T-helper 2 cell treated with Interferon-gamma antibody and Interleukin-4, amounts not matched to agents 5 μg/mL and 100 μg/mL, for 36 hours (primary cell): ENCODE measurements around the gene IFITM2.
"Not testable (repeated sequence)": the region's sequence is repeated elsewhere in the genome, so short reads cannot be mapped to it uniquely, and the experiment has no call there.

Source experiments
- DNase-seq: peaks from one replicate; pipeline ENCODE4 v3.0.0; 2021; ENCODE audit warnings: low spot score
- H3K27ac Mint-ChIP-seq: one replicate; pipeline ENCODE4 v1.8.0; 2021; ENCODE audit warnings: mild to moderate bottlenecking, mixed read lengths
- H3K27me3 Mint-ChIP-seq: one replicate; pipeline ENCODE4 v1.8.0; 2021; ENCODE audit warnings: low read depth, mixed read lengths
- H3K36me3 Mint-ChIP-seq: one replicate; pipeline ENCODE4 v1.8.0; 2021; ENCODE audit warnings: low read depth, mixed read lengths
- H3K4me1 Mint-ChIP-seq: one replicate; pipeline ENCODE4 v1.8.0; 2021; ENCODE audit warnings: low read depth, mixed read lengths
- H3K4me3 Mint-ChIP-seq: one replicate; pipeline ENCODE4 v1.8.0; 2022; ENCODE audit warnings: mild to moderate bottlenecking, moderate library complexity, mixed read lengths
- H3K9me3 Mint-ChIP-seq: one replicate; pipeline ENCODE4 v1.8.0; 2021; ENCODE audit warnings: mixed read lengths

IFITM2 gene

DNA sequence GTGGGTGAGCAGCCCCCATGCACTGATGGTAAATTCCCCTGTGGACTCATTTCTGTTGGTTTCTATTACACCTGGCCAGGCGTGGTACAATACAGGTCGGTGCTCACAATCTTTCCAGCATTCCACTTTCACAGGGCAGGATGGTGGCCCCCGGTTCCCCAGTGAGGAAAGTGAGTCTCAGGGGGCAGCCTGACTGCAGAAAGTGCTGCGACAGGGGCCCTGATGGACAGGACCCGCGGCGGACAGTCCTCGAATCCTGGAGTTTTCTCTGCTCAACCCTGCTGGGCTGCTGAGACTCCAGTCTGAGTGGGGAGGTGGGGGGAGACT lies 21.8 kb upstream of the IFITM2 start:
- H3K9me3 Mint-ChIP-seq = no peaks in the 10 kb centered on the region
- peaks cover 35% of the 10 kb centered on the region for H3K27me3 Mint-ChIP-seq
- peaks cover 20% of the 10 kb centered on the region for H3K36me3 Mint-ChIP-seq
- no peak for DNase-seq
- peaks cover 30% of the 10 kb centered on the region for H3K4me1 Mint-ChIP-seq
- H3K27ac Mint-ChIP-seq = no peak overlapping the region
- H3K4me3 Mint-ChIP-seq = no peak overlapping the region

DNA sequence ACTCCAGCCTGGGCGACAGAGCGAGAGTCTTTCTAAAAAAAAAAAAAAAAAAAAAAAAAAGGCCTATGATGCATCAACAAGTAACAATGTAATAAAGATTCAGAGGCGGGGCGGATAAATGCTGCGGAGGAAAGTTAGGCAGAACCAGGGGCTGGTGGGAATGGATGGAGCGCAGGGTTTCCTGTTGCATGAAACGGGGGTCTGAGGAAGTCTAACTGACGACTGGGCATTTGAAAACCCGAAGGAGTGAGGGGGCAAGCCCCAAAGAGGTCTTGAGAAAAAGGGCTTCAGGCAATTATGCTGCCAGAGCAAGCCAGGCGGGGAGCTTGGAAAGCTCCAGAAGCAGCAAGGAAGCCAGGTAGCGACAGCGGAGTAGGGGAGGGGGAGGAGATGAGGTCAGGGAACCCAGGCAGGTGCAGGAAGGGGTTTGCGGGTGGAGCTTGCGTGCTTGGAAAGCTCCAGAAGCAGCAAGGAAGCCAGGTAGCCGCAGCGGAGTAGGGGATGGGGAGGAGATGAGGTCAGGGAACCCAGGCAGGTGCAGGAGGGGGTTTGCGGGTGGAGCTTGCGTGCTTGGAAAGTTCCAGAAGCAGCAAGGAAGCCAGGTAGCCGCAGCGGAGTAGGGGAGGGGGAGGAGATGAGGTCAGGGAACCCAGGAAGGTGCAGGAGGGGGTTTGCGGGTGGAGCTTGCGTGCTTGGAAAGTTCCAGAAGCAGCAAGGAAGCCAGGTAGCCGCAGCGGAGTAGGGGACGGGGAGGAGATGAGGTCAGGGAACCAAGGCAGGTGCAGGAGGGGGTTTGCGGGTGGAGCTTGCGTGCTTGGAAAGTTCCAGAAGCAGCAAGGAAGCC lies 20.4 kb upstream of the IFITM2 start:
- H3K9me3 Mint-ChIP-seq, DNase-seq: not testable (repeated sequence)
- Mint-ChIP-seq H3K36me3 (peaks cover 18% of the 10 kb centered on the region), H3K27ac (peak overlapping the region; percentile 86), H3K4me1 (peaks cover 26% of the 10 kb centered on the region), H3K4me3 (peak overlapping the region; percentile 96), H3K27me3 (peaks cover 22% of the 10 kb centered on the region)

DNA sequence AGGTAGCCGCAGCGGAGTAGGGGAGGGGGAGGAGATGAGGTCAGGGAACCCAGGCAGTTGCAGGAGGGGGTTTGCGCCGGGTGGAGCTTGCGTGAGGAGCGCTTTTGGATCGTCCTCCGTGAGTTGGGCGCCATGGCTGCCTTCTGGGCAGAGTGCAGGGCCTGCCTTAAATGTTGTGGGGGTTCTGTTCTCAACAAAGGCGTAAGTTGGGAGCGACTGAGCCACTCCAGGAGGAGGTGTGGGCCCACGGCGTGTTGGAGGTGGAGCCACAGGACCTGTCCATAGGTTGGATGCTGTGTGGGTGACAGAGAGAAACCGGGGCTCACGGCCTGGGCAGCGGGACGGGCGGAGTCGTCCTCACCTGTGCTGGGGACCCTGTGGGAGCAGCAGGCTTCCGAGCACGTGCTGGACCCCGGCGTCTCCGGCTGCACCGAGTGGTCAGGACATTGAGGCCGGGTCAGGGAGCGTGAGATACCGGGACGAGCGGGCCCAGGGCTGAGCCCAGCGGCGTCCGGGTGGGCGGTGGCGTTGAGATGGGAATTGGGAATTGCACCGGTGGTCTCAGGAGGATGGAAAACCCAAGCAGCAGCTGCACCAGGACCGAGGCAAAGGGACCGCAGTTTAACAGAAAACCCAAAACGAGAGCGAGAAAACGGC lies 19.7 kb upstream of the IFITM2 start:
- Mint-ChIP-seq H3K27ac (peak overlapping the region; percentile 86), H3K4me1 (peaks cover 19% of the 10 kb centered on the region), H3K27me3 (peaks cover 15% of the 10 kb centered on the region), H3K4me3 (peak overlapping the region; percentile 96), H3K36me3 (peaks cover 12% of the 10 kb centered on the region), H3K9me3 (no peaks in the 10 kb centered on the region)
- DNase-seq = peak; percentile 24

DNA sequence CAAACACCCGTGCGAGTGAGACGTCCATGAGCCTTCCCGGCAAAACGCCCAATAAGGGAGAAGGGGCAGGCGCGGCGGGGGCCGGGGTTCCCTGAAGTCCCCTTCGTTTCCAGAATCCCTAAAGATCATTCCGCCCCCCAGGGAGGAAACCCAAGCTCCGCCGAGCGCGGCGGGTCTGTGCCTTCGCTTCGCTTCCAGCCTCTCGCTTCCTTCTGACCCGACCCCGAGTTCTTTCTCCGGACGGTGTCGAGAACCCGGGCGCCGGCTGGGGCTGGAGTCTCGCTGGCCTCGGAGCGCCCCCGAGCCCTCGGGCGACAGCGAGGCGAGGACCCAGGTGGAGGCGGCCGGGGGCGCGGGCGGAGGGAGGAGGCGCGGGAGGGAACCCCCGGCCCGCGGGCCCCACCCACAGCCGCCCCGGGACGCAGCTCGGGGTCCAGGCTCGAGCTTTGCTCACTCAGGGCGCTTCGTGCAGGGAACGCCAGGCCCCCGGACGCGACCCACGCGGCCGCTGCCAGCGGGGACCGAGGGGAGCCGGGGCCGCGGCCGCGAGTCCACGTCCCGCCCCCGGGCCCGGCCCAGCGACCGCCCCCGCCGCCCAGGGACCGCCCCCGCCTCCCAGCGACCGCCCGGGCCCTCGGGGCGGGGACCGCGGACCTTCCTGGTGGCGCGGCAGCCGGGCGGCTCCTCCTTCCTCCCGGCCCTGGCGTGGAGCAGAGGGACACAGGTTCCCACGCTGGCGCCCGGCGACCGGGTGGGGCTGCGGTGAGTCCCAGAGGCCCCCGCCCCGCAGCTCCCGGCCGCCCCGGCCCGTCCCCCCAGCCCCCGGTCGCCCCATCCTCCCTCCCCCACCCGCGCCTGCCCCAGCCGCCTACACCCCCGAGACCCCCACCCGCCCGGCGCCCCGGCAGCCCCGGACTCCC lies 18.9 kb upstream of the IFITM2 start, which contains the start of gene PGGHG:
PGGHG (plus strand) TSS at position 649 of the 920 bp plus-strand sequence. CDS start 691 bp downstream, outside the sequence.
- H3K9me3 Mint-ChIP-seq = no peaks in the 10 kb centered on the region
- peaks cover 8% of the 10 kb centered on the region for H3K36me3 Mint-ChIP-seq
- H3K27me3 Mint-ChIP-seq = peaks cover 10% of the 10 kb centered on the region
- H3K27ac Mint-ChIP-seq = peak within 1 kb of the TSS; percentile 86
- peak; percentile 56 for DNase-seq
- peaks cover 16% of the 10 kb centered on the region for H3K4me1 Mint-ChIP-seq
- H3K4me3 Mint-ChIP-seq = peak within 1 kb of the TSS; percentile 96

- H3K4me3 Mint-ChIP-seq = peak overlapping the region; percentile 65
- peak overlapping the region; percentile 45 for H3K27ac Mint-ChIP-seq
- H3K27me3 Mint-ChIP-seq = peaks cover 10% of the 10 kb centered on the region
- H3K9me3 Mint-ChIP-seq = no peaks in the 10 kb centered on the region
- H3K36me3 Mint-ChIP-seq = peaks cover 8% of the 10 kb centered on the region
- H3K4me1 Mint-ChIP-seq = peaks cover 16% of the 10 kb centered on the region
- DNase-seq = no peak
These were observed 18.3 kb upstream of the IFITM2 start for GRCh38 chr11:289398-289711.

DNA sequence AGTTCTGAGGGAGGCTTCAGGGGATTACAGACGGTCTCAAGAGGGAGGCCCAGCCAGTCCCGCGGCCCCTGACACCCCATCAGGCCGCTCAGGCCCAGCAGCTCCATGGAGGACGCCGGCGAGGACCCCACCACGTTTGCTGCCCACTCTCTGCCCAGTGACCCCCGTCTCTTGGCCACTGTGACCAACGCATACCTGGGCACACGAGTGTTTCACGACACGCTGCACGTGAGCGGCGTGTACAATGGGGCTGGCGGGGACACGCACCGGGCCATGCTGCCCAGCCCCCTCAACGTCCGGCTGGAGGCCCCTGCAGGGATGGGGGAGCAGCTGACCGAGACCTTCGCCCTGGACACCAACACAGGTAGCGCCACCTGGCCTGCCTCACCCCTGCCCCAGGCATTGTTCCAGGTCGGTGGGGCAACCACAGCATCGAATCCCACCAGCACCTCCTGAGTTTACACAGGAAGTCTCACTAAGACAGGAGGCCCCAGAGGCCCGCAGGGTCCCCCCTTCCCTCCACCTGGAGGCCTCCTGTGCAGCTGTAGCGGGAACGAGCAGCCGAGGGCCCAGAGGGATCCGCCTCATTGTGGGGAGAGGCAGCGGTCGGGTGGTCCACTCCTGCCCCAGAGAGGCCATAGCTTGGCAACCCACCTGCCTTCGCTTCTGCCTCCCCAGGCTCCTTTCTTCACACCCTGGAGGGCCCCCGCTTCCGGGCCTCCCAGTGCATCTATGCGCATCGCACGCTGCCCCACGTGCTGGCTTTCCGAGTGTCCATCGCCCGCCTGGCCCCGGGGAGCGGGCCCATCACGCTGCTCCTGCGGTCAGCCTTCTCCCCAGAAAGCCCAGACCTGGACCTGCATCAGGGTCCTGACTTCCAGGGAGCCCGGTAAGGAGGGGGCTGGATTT lies 17.6 kb upstream of the IFITM2 start:
- H3K27ac Mint-ChIP-seq = peak overlapping the region; percentile 55
- peak overlapping the region; percentile 65 for H3K4me3 Mint-ChIP-seq
- peaks cover 10% of the 10 kb centered on the region for H3K27me3 Mint-ChIP-seq
- no peak for DNase-seq
- H3K4me1 Mint-ChIP-seq = peaks cover 16% of the 10 kb centered on the region
- H3K9me3 Mint-ChIP-seq = no peaks in the 10 kb centered on the region
- peaks cover 8% of the 10 kb centered on the region for H3K36me3 Mint-ChIP-seq

- Mint-ChIP-seq H3K36me3 (peaks cover 8% of the 10 kb centered on the region), H3K27ac (peak overlapping the region; percentile 62), H3K4me1 (peaks cover 14% of the 10 kb centered on the region), H3K9me3 (no peaks in the 10 kb centered on the region), H3K27me3 (peaks cover 10% of the 10 kb centered on the region), H3K4me3 (peak overlapping the region; percentile 65)
- no peak for DNase-seq
These were observed 16.9 kb upstream of the IFITM2 start for GRCh38 chr11:290621-291231.

DNA sequence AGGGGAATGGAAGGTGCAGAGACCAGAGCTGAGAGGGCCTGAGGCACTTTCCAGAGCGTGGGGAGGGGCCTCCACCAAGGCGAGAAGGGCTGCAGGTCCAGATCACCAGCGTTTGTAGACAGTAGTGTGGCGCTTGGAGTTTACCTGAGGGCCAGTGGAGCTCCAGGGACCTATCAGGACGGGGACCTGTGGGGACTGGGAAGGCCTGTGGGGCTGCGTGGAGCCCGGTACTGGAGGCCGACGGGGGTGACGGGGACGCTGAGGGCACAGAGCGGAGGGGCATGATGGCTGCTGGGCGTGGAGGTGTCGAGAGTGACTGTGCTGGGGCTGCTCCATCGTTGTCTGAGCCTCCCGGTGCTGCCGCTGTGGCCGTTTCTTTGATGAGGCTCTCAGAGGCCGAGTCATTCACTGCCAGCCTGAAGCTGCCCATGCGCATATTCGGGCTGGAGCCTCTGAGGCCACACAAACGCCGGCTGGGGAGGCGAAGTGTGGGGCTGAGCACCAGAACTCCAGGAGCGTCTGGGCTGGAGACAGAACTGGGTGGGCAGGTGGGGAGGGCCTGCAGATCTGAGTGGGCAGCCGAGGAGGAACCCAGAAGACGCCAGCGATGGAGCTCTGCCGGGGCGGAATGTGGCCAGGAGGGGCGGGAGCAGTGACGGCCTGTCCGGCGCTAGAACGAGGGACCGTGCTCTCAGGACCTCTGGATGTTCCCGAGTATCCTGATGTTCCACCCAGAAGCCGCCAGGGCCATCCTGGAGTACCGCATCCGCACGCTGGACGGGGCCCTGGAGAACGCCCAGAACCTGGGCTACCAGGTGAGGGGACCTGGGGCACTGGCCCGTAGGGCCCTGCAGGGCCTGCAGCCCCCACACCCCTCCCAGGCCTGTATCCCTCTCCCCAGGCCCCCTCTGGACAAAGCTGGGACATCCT lies 16.1 kb upstream of the IFITM2 start:
- Mint-ChIP-seq H3K9me3 (no peaks in the 10 kb centered on the region), H3K4me1 (peaks cover 14% of the 10 kb centered on the region), H3K27ac (peak overlapping the region; percentile 62), H3K27me3 (peaks cover 10% of the 10 kb centered on the region), H3K4me3 (peak overlapping the region; percentile 44), H3K36me3 (peaks cover 8% of the 10 kb centered on the region)
- DNase-seq = no peak

GRCh38 chr11:292211-293121 lies 15.2 kb upstream of the IFITM2 start:
- DNase-seq = no peak
- peaks cover 6% of the 10 kb centered on the region for H3K27me3 Mint-ChIP-seq
- peaks cover 10% of the 10 kb centered on the region for H3K4me1 Mint-ChIP-seq
- H3K9me3 Mint-ChIP-seq = no peaks in the 10 kb centered on the region
- no peak overlapping the region for H3K27ac Mint-ChIP-seq
- no peak overlapping the region for H3K4me3 Mint-ChIP-seq
- H3K36me3 Mint-ChIP-seq = peaks cover 8% of the 10 kb centered on the region

GRCh38 chr11:293271-293851 lies 14.3 kb upstream of the IFITM2 start:
- Mint-ChIP-seq H3K4me1 (peaks cover 7% of the 10 kb centered on the region), H3K4me3 (no peak overlapping the region), H3K27ac (no peak overlapping the region), H3K9me3 (no peaks in the 10 kb centered on the region), H3K27me3 (no peaks in the 10 kb centered on the region), H3K36me3 (peaks cover 4% of the 10 kb centered on the region)
- no peak for DNase-seq
